WTC11 (cell line): Measurements from ENCODE around the gene RBCK1.

Experiments used
- ETV6 ChIP-seq: sonication (generic); formaldehyde crosslinking; IDR thresholded peaks from 2 replicates; pipeline ENCODE4 v1.8.1; 2022; ENCODE audit warnings: mild to moderate bottlenecking, missing genetic modification reagents
- KAT7 ChIP-seq: sonication (generic); formaldehyde crosslinking; IDR thresholded peaks from 2 replicates; pipeline ENCODE4 v1.8.1; 2023; ENCODE audit warnings: missing genetic modification reagents, mild to moderate bottlenecking, borderline replicate concordance
- NFYB ChIP-seq: sonication (generic); formaldehyde crosslinking; conservative IDR thresholded peaks from 2 replicates; pipeline ENCODE4 v1.8.0; 2022; ENCODE audit warnings: low read depth, missing genetic modification reagents
- NR3C1 ChIP-seq: sonication (generic); formaldehyde crosslinking; conservative IDR thresholded peaks from 2 replicates; pipeline ENCODE4 v1.8.1; 2023; ENCODE audit warnings: low read depth, mild to moderate bottlenecking, missing genetic modification reagents
- ZBTB21 ChIP-seq: sonication (generic); formaldehyde crosslinking; IDR thresholded peaks from 2 replicates; pipeline ENCODE4 v1.8.1; 2023; ENCODE audit warnings: mild to moderate bottlenecking, missing genetic modification reagents, borderline replicate concordance
- ZNF121 ChIP-seq: sonication (generic); formaldehyde crosslinking; IDR thresholded peaks from 2 replicates; pipeline ENCODE4 v1.8.0; 2023; ENCODE audit warnings: missing genetic modification reagents
- ZNF138 ChIP-seq: sonication (generic); formaldehyde crosslinking; conservative IDR thresholded peaks from 2 replicates; pipeline ENCODE4 v1.8.1; 2022; ENCODE audit warnings: mild to moderate bottlenecking, moderate library complexity, missing genetic modification reagents
- TF ChIP-seq, protein P1 (sequence below): fragments of 200-600 bp; IDR thresholded peaks from 2 replicates; pipeline ENCODE4 v1.8.0; 2022; ENCODE audit warnings: antibody characterized with exemption
- TF ChIP-seq, protein P2 (sequence below): fragments of 250-450 bp; sonication (Bioruptor Pico); IDR thresholded peaks from 2 replicates; pipeline ENCODE4 v2.1.2; 2022; ENCODE audit warnings: mild to moderate bottlenecking, moderate library complexity

DNA sequence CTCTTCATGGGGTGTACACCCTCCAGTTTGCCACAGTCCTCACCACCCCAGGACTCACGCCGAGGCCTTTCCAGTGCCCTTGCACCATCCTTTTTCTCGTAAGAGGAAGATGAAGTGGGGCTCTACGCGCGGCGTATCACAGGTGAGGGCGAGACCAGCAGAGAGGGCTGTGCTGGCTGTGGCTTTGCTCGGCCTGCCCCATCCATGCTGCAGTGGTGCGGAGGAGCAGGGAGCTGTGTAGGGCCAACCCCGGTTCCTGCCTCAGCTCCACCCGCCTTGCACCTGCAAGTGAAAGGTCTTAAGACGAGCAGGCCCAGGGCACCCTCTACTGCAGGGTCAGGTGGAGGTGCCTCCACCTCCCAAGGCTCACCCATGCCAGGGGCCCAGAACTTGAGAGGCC is 24.1 kb downstream of the RBCK1 start:
- TF ChIP-seq, protein P1, sequence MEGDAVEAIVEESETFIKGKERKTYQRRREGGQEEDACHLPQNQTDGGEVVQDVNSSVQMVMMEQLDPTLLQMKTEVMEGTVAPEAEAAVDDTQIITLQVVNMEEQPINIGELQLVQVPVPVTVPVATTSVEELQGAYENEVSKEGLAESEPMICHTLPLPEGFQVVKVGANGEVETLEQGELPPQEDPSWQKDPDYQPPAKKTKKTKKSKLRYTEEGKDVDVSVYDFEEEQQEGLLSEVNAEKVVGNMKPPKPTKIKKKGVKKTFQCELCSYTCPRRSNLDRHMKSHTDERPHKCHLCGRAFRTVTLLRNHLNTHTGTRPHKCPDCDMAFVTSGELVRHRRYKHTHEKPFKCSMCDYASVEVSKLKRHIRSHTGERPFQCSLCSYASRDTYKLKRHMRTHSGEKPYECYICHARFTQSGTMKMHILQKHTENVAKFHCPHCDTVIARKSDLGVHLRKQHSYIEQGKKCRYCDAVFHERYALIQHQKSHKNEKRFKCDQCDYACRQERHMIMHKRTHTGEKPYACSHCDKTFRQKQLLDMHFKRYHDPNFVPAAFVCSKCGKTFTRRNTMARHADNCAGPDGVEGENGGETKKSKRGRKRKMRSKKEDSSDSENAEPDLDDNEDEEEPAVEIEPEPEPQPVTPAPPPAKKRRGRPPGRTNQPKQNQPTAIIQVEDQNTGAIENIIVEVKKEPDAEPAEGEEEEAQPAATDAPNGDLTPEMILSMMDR: no peak
- no peak for TF ChIP-seq ETV6
- no peak for TF ChIP-seq ZNF138
- no peak for TF ChIP-seq NR3C1 (CRISPR knock-in tag)
- TF ChIP-seq KAT7: no peak
- no peak for TF ChIP-seq NFYB
- TF ChIP-seq ZNF121: no peak
- no peak for TF ChIP-seq ZBTB21 (CRISPR knock-in tag)
- TF ChIP-seq, protein P2, sequence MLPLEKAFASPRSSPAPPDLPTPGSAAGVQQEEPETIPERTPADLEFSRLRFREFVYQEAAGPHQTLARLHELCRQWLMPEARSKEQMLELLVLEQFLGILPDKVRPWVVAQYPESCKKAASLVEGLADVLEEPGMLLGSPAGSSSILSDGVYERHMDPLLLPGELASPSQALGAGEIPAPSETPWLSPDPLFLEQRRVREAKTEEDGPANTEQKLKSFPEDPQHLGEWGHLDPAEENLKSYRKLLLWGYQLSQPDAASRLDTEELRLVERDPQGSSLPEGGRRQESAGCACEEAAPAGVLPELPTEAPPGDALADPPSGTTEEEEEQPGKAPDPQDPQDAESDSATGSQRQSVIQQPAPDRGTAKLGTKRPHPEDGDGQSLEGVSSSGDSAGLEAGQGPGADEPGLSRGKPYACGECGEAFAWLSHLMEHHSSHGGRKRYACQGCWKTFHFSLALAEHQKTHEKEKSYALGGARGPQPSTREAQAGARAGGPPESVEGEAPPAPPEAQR (CRISPR knock-in tag): no peak
